ENCODE results near the gene RGS6.

DNA sequence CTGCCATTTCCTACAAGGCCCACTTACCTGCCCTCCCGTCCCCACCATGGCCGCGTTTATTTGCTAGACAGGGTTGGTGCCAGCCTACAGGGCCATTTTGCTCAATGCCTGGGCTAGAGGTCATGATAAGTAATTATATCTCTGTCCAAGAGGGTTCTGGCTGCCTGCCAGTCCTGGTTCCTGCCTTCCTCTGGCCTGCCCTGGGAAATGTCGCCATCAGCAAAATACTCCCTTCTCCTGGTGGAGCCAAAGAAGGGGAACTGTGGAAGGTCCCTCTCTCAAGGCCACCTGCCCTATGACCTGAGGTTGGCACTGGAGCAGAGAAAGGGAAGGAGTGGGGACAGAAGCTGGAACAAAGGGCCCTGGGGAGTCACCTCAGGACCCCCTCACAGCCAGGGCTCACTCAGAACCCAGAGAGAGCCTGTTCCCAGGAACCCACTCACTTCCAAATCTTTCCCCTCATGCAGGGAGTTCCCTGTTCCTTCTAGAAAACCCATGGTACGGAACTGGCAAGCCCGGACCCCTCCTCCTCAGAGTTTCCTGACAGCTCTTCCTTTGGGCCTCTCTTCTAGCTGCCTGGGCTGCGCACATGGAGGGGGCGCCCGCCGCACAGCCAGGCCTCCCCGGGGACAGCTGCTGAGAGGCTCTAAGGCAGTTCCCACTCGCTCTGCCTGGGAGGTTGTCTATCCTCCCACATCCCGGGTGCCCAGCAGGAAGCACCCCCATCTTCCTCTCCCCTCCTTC is 681.2 kb downstream of the RGS6 start:
- TF ChIP-seq, protein P1, sequence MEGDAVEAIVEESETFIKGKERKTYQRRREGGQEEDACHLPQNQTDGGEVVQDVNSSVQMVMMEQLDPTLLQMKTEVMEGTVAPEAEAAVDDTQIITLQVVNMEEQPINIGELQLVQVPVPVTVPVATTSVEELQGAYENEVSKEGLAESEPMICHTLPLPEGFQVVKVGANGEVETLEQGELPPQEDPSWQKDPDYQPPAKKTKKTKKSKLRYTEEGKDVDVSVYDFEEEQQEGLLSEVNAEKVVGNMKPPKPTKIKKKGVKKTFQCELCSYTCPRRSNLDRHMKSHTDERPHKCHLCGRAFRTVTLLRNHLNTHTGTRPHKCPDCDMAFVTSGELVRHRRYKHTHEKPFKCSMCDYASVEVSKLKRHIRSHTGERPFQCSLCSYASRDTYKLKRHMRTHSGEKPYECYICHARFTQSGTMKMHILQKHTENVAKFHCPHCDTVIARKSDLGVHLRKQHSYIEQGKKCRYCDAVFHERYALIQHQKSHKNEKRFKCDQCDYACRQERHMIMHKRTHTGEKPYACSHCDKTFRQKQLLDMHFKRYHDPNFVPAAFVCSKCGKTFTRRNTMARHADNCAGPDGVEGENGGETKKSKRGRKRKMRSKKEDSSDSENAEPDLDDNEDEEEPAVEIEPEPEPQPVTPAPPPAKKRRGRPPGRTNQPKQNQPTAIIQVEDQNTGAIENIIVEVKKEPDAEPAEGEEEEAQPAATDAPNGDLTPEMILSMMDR (IDR thresholded peaks at IDR 0.05), result no peak
- no peak for TF ChIP-seq POLR2A (IDR thresholded peaks at IDR 0.05)

Data from thyroid gland (tissue), 4 donors.